Osteocyte (in vitro differentiated cells): ENCODE results near the gene WNT16. TPM values are rescaled to one million over a fixed set of nuclear protein-coding genes. Genes with fewer than 3 reads are reported as not detected.
A peak's percentile ranks its signal among the peaks of the same experiment; 100 is the strongest.

ENCODE experiments used
- DNase-seq: peaks from one replicate; pipeline ENCODE4 v3.0.0; 2021; ENCODE audit warnings: mixed read lengths; ENCODE audit not compliant: unreplicated experiment; ENCODE audit errors: extremely low spot score
- H3K27ac Mint-ChIP-seq: one replicate; pipeline ENCODE4 v1.8.0; 2021; ENCODE audit warnings: mild to moderate bottlenecking, mixed read lengths; ENCODE audit not compliant: unreplicated experiment
- H3K27me3 Mint-ChIP-seq: one replicate; pipeline ENCODE4 v1.8.0; 2021; ENCODE audit warnings: mixed read lengths; ENCODE audit not compliant: unreplicated experiment
- H3K36me3 Mint-ChIP-seq: one replicate; pipeline ENCODE4 v1.8.0; 2021; ENCODE audit warnings: mixed read lengths; ENCODE audit not compliant: unreplicated experiment
- H3K4me1 Mint-ChIP-seq: one replicate; pipeline ENCODE4 v1.8.0; 2021; ENCODE audit warnings: mixed read lengths; ENCODE audit not compliant: unreplicated experiment
- H3K4me3 Mint-ChIP-seq: one replicate; pipeline ENCODE4 v1.8.0; 2021; ENCODE audit warnings: mild to moderate bottlenecking, moderate library complexity, mixed read lengths; ENCODE audit not compliant: unreplicated experiment
- H3K9me3 Mint-ChIP-seq: one replicate; pipeline ENCODE4 v1.8.0; 2021; ENCODE audit warnings: mixed read lengths; ENCODE audit not compliant: unreplicated experiment
- CTCF ChIP-seq: fragments of 200-600 bp; sonication (generic); IDR thresholded peaks from 2 replicates; pipeline ENCODE4 v1.5.0; 2021; ENCODE audit warnings: antibody characterized with exemption, mild to moderate bottlenecking, moderate library complexity
- total RNA-seq: library from RNA; stranded (reverse); gene quantifications from 2 replicates; pipeline ENCODE4 v1.2.1, GENCODE V29; 2021

Gene WNT16
- total RNA-seq, 1 donor from 2014 or later: 0.81 TPM

GRCh38 chr7:121302214-121302745 is 26.5 kb upstream of the WNT16 start:
- Mint-ChIP-seq H3K4me3 (no peak overlapping the region), H3K27ac (peak overlapping the region; percentile 54), H3K9me3 (no peaks in the 10 kb centered on the region), H3K36me3 (no peaks in the 10 kb centered on the region), H3K4me1 (peaks cover 72% of the 10 kb centered on the region), H3K27me3 (no peaks in the 10 kb centered on the region)
- no peak for TF ChIP-seq CTCF
- no peak for DNase-seq

- no peak for DNase-seq
- H3K36me3 Mint-ChIP-seq: no peaks in the 10 kb centered on the region
- peaks cover 1% of the 10 kb centered on the region for H3K9me3 Mint-ChIP-seq
- no peak for TF ChIP-seq CTCF
- no peak overlapping the region for H3K4me3 Mint-ChIP-seq
- no peaks in the 10 kb centered on the region for H3K27me3 Mint-ChIP-seq
- peaks cover 59% of the 10 kb centered on the region for H3K4me1 Mint-ChIP-seq
- no peak overlapping the region for H3K27ac Mint-ChIP-seq
Measured at GRCh38 chr7:121303422-121304101, 25.2 kb upstream of the WNT16 start.

GRCh38 chr7:121304102-121304658 is 24.6 kb upstream of the WNT16 start:
- Mint-ChIP-seq H3K4me3 (no peak overlapping the region), H3K4me1 (peaks cover 53% of the 10 kb centered on the region), H3K27ac (no peak overlapping the region), H3K9me3 (peaks cover 4% of the 10 kb centered on the region), H3K36me3 (no peaks in the 10 kb centered on the region), H3K27me3 (no peaks in the 10 kb centered on the region)
- no peak for TF ChIP-seq CTCF
- DNase-seq: no peak

GRCh38 chr7:121305109-121305508 is 23.7 kb upstream of the WNT16 start:
- H3K9me3 Mint-ChIP-seq: peaks cover 5% of the 10 kb centered on the region
- no peak for DNase-seq
- no peak overlapping the region for H3K4me3 Mint-ChIP-seq
- H3K27me3 Mint-ChIP-seq: no peaks in the 10 kb centered on the region
- no peak overlapping the region for H3K27ac Mint-ChIP-seq
- no peaks in the 10 kb centered on the region for H3K36me3 Mint-ChIP-seq
- no peak for TF ChIP-seq CTCF
- peaks cover 52% of the 10 kb centered on the region for H3K4me1 Mint-ChIP-seq

- DNase-seq: no peak
- no peaks in the 10 kb centered on the region for H3K27me3 Mint-ChIP-seq
- H3K4me1 Mint-ChIP-seq: peaks cover 38% of the 10 kb centered on the region
- H3K36me3 Mint-ChIP-seq: no peaks in the 10 kb centered on the region
- H3K27ac Mint-ChIP-seq: no peak overlapping the region
- H3K4me3 Mint-ChIP-seq: no peak overlapping the region
- TF ChIP-seq CTCF: no peak
- peaks cover 12% of the 10 kb centered on the region for H3K9me3 Mint-ChIP-seq
Measured at GRCh38 chr7:121306565-121306964, 22.2 kb upstream of the WNT16 start.
